Keratinocyte (primary cell): ENCODE data around the gene MAX. TPM values are rescaled to one million over a fixed set of nuclear protein-coding genes. Genes with fewer than 3 reads are reported as not detected.

Experiments used
- DNase-seq: peaks from one replicate; pipeline ENCODE4 v3.0.0-alpha.2; 2011; ENCODE audit warnings: low read depth, missing footprints, low spot score
- FAIRE-seq: peaks from 2 replicates; lab custom pipeline; 2011; peaks lifted over from hg19 to GRCh38; lab: Jason Lieb, UNC
- H2AFZ ChIP-seq: 2 replicates; pipeline ENCODE4 v1.6.0; 2012; ENCODE audit warnings: low read length, control low read depth, inconsistent platforms; ENCODE audit not compliant: control insufficient read depth
- H3K27ac ChIP-seq: 2 replicates; pipeline ENCODE4 v1.5.1; 2011; ENCODE audit warnings: low read length; ENCODE audit not compliant: control insufficient read depth, insufficient read depth
- H3K27me3 ChIP-seq: 3 replicates; pipeline ENCODE4 v1.6.0; 2011; ENCODE audit warnings: low read length; ENCODE audit not compliant: control insufficient read depth, insufficient read depth; ENCODE audit errors: extremely low read depth
- H3K36me3 ChIP-seq, 2 experiments: 2 replicates in 1 of 2; 3 replicates in 1 of 2; pipeline ENCODE4 v1.5.1; 2011; ENCODE audit warnings: low read length in 2 of 2, mild to moderate bottlenecking in 1 of 2; ENCODE audit not compliant: control insufficient read depth in 2 of 2, insufficient read depth in 2 of 2; ENCODE audit errors: extremely low read depth in 1 of 2
- H3K4me1 ChIP-seq: 3 replicates; pipeline ENCODE4 v1.5.1; 2011; ENCODE audit warnings: low read length; ENCODE audit not compliant: control insufficient read depth, insufficient read depth; ENCODE audit errors: extremely low read depth
- H3K4me2 ChIP-seq: 3 replicates; pipeline ENCODE4 v1.6.0; 2011; ENCODE audit warnings: low read depth, low read length; ENCODE audit not compliant: control insufficient read depth, insufficient read depth; ENCODE audit errors: extremely low read depth
- H3K4me3 ChIP-seq, 3 experiments: fragments of 200-600 bp in 1 of 3; sonication (generic) in 1 of 3; 2 replicates in 2 of 3; 3 replicates in 1 of 3; pipeline ENCODE4 v1.5.1; 2011 to 2016; ENCODE audit warnings: low read length in 3 of 3, mild to moderate bottlenecking in 3 of 3, control low read depth in 2 of 3, inconsistent platforms in 1 of 3, low read depth in 1 of 3, mixed read lengths in 1 of 3, mixed run types in 1 of 3, moderate library complexity in 1 of 3; ENCODE audit not compliant: control insufficient read depth in 2 of 3, insufficient read depth in 2 of 3; ENCODE audit errors: extremely low read depth in 1 of 3
- H3K79me2 ChIP-seq: 2 replicates; pipeline ENCODE4 v1.6.0; 2012; ENCODE audit warnings: low read length; ENCODE audit not compliant: control insufficient read depth, insufficient read depth
- H3K9ac ChIP-seq: 3 replicates; pipeline ENCODE4 v1.6.0; 2011; ENCODE audit warnings: low read length; ENCODE audit not compliant: control insufficient read depth, insufficient read depth; ENCODE audit errors: extremely low read depth
- H3K9me1 ChIP-seq: 3 replicates; pipeline ENCODE4 v1.6.0; 2011; ENCODE audit warnings: low read length; ENCODE audit not compliant: control insufficient read depth, insufficient read depth; ENCODE audit errors: extremely low read depth
- H3K9me3 ChIP-seq: 2 replicates; pipeline ENCODE4 v1.5.1; 2012; ENCODE audit warnings: low read depth, low read length; ENCODE audit not compliant: control insufficient read depth
- H4K20me1 ChIP-seq: 3 replicates; pipeline ENCODE4 v1.6.0; 2011; ENCODE audit warnings: low read length; ENCODE audit not compliant: control insufficient read depth, insufficient read depth; ENCODE audit errors: extremely low read depth
- EZH2 ChIP-seq: IDR thresholded peaks from one replicate; pipeline ENCODE4 v1.6.1; 2012; ENCODE audit warnings: inconsistent platforms, mild to moderate bottlenecking, low read length, moderate library complexity
- dilution Hi-C: fragments of 300-500 bp; cut with MboI; formaldehyde crosslinking; loops from one replicate; pipeline ENCODE4 v1.7.0; 2020; ENCODE audit warnings: low sequenced_read_pairs; ENCODE audit not compliant: extremely low pct_ligation_motif_present
- polyA plus RNA-seq, 5 experiments: library from polyadenylated mRNA; depleted of rRNA in 3 of 5; stranded (reverse) in 3 of 5; stranded (forward) in 1 of 5; unstranded in 1 of 5; fragments of >200 nt; gene quantifications; 1 replicate in 1 of 5; 2 replicates in 3 of 5; 3 replicates in 1 of 5; pipeline versions ENCODE4 v1.2.1 to v1.2.3, GENCODE V29; 2011 to 2012; ENCODE audit warnings: missing spikeins in 2 of 5, low read depth in 1 of 5, low replicate concordance in 1 of 5
- TF ChIP-seq, protein P1 (sequence below), 3 experiments: IDR thresholded peaks in 1 of 3; conservative IDR thresholded peaks in 1 of 3; optimal IDR thresholded peaks in 1 of 3; 2 replicates in 2 of 3; 3 replicates in 1 of 3; pipeline versions ENCODE3 to v1.5.1; 2011; ENCODE audit warnings: low read length in 3 of 3, mild to moderate bottlenecking in 3 of 3, moderate library complexity in 2 of 3, control low read depth in 1 of 3, inconsistent platforms in 1 of 3; ENCODE audit not compliant: insufficient read depth in 2 of 3; ENCODE audit errors: extremely low read depth in 1 of 3

The MAX gene
- polyA plus RNA-seq, 1 donor (not counting 4 experiments of a cell fraction or from before 2014, with no cell fraction given) = 65.2 TPM

DNA sequence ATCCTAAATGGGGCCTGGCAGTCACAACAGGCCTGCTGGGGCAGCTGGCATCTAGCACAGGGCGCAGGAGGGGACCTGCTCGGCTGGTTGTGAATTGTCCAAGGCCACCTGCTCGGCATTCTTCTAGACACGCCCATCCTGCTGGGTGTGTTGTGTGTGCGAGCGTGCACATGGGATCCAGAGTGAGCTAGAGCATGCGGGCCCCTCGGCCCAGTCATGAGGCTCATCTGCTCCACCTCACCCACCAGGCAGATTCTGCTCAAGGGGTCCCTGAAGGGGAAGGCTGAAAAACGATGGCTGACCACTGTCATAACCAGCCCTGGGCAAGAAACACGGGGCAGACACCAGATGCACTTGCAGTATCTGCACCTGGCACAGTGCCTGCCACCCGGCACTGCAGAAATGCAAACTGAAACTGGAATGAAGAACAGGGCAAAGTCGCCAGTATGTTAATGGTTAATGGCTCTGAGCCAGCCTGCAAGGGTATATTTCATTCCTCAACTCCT is 31.8 kb downstream of the MAX start:
- no peak for DNase-seq
- Histone ChIP-seq H3K79me2 (no peaks in the 10 kb centered on the region), H4K20me1 (no peaks in the 10 kb centered on the region), H3K36me3 (peaks cover 14 to 23% of the 10 kb centered on the region in 2 experiments), H3K27me3 (no peaks in the 10 kb centered on the region), H3K9ac (no peak overlapping the region), H3K4me2 (peak overlapping the region; percentile 61), H3K4me1 (peaks cover 15% of the 10 kb centered on the region), H3K27ac (no peak overlapping the region), H2AFZ (no peak overlapping the region), H3K9me1 (no peaks in the 10 kb centered on the region), H3K4me3 (no peak overlapping the region), H3K9me3 (no peaks in the 10 kb centered on the region)
- TF ChIP-seq, protein P1, sequence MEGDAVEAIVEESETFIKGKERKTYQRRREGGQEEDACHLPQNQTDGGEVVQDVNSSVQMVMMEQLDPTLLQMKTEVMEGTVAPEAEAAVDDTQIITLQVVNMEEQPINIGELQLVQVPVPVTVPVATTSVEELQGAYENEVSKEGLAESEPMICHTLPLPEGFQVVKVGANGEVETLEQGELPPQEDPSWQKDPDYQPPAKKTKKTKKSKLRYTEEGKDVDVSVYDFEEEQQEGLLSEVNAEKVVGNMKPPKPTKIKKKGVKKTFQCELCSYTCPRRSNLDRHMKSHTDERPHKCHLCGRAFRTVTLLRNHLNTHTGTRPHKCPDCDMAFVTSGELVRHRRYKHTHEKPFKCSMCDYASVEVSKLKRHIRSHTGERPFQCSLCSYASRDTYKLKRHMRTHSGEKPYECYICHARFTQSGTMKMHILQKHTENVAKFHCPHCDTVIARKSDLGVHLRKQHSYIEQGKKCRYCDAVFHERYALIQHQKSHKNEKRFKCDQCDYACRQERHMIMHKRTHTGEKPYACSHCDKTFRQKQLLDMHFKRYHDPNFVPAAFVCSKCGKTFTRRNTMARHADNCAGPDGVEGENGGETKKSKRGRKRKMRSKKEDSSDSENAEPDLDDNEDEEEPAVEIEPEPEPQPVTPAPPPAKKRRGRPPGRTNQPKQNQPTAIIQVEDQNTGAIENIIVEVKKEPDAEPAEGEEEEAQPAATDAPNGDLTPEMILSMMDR (optimal IDR thresholded peaks at IDR 0.05 in 1 of 3, IDR thresholded peaks at IDR 0.05 in 1 of 3, conservative IDR thresholded peaks at IDR 0.05 in 1 of 3; ENCODE audit: extremely low read depth in 1 of 3, insufficient read depth in 2 of 3, low read length in 3 of 3) = no peak
- TF ChIP-seq EZH2 = no peak
- no peak for FAIRE-seq
- dilution Hi-C loops = no loop called here

DNA sequence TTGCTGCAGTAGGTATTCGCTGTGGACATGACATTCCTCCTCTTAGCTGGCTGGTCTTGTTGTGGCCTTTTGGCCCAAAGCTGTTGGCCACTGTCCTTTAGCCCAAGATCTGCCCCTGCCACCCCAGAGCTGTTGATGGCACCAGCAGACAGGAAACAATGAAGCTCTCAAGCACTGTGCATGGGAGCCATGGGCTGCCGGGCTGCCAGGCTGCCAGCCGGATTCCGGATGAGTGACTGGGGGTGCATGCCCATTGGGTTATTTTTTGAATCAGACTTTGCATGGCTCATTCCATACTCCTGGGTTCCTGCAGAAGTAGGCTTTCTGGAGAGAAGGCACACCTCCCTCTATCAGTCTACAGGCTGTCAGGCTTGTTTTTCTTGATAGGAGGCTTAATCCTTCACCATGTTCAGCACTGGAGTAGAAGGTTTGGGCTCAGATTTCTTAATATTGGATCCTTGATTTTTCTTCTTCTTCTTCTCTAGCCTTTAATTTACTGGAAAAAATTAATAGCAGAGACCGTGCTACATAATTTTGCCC is 32.4 kb downstream of the MAX start:
- Histone ChIP-seq H2AFZ (no peak overlapping the region), H3K4me1 (peaks cover 15% of the 10 kb centered on the region), H3K4me2 (no peak overlapping the region), H3K4me3 (no peak overlapping the region), H3K9me1 (no peaks in the 10 kb centered on the region), H4K20me1 (no peaks in the 10 kb centered on the region), H3K27me3 (no peaks in the 10 kb centered on the region), H3K27ac (no peak overlapping the region), H3K36me3 (peaks cover 18 to 23% of the 10 kb centered on the region in 2 experiments), H3K9me3 (no peaks in the 10 kb centered on the region), H3K79me2 (no peaks in the 10 kb centered on the region), H3K9ac (no peak overlapping the region)
- no peak for TF ChIP-seq EZH2
- TF ChIP-seq, protein P1 (optimal IDR thresholded peaks at IDR 0.05 in 1 of 3, IDR thresholded peaks at IDR 0.05 in 1 of 3, conservative IDR thresholded peaks at IDR 0.05 in 1 of 3; ENCODE audit: extremely low read depth in 1 of 3, insufficient read depth in 2 of 3, low read length in 3 of 3) = no peak
- DNase-seq (no peak), FAIRE-seq (no peak)
- dilution Hi-C loops = no loop called here
